ENCODE measurements around the gene ARHGAP31.

The ARHGAP31 gene

DNA sequence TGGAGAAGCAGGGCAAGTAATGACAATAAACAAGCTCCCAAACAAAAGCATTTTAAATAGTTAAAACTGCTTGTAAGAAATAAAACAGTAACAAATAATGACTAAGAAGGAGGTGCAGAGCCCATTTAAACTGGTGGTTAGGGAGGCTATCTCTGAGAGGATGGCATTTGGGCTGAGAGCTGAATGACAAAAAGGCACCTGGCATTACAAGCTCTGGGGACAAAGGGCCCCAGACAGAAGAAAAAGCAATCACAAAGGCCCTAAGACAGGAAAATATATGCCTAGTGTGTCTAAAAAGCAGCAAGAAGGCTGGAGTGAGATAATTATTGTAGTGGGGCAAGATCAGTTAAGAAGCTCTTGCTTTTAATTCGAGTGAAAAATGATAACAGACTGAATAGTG lies 159.6 kb downstream of the ARHGAP31 start:
- DNase-seq = no peak

DNA sequence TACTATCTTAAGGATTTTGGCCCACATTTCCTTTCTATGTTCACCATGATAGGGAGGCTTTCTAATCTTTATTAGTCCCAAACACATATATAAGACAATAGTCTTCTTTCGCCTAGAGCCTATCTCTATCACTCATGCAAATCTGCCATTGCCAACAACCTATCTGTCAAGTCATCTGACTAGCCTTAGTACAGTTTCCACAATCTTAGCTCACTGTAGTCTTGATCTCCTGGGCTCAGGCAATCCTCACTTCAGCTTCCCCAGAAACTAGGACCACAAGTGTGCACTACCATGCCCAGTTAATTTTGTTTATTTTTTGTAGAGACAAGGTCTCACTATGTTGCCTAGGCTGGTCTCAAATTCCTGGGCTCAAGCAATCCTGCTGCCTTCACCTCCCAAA lies 162.3 kb downstream of the ARHGAP31 start:
- DNase-seq = no peak

DNA sequence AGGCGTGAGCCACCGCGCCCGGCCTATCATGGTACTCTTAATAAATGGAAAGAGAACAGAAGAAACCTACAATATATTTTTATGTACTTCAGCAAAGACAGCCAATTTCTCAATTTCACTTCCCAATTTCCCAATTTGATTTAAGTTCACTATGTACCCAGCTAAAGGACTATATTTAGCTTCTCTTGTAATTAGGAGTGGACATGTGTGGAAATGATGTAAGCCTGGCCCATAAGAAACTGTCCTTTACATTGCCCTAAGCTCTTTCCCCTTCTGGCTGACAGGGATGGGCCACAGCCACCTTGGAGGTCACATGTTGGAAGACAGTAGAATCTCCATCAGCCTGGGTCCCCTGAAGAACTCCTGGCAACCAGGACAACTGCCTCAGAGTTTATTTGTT lies 163.1 kb downstream of the ARHGAP31 start:
- no peak for DNase-seq

DNA sequence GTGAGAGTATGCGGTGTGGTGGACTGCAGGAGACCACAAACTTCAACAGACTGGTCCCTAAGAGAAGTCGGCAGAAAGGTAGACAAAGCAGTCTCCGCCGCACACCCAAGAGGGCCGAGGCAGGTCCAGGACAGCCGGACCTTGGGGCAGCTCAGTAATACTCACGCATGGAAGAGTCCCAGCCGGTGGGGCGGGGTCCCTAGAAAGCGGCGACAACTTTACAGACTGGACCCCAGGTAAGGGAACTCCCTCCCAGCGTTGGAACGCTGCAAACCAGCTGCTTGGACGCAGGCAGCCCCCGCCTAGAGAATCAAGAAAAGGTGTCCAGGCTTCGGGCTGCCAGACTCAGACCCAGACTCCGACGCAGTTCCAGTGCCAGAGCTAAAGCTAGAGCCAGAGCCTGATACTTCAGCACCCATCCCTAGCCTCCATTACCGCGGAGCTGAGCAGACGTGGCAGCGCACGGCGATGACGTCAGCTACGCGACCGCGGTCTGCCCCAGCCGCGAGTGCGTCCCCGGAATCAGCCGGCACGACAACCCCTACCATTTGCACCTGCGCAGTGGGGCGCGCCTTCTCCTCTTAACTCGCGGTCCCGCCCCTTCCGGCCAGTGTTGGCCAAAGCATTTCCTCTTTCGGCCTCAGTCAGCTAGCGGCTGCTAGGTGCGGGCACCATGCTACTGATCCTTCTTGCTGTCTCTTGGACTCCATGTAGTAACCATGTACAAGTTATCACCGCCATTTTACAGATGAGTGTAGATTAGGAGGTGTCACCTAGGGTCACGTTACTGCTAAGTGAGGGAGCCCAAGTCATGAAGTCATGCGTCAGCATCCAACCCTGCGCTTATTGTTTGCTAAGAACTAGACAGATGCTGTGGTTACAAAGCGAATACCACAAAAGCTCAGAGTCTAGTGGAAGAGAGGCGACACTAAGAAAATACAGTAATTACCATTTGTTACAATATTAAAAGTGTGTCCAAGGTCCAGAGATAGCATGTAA lies 169.3 kb downstream of the ARHGAP31 start, which contains the start of gene TMEM39A:
Gene TMEM39A, minus strand, starts transcription at position 445 of the 999 bp plus-strand sequence. CDS start 1,541 bp downstream, outside the sequence.
- peak; percentile 100 for DNase-seq

DNA sequence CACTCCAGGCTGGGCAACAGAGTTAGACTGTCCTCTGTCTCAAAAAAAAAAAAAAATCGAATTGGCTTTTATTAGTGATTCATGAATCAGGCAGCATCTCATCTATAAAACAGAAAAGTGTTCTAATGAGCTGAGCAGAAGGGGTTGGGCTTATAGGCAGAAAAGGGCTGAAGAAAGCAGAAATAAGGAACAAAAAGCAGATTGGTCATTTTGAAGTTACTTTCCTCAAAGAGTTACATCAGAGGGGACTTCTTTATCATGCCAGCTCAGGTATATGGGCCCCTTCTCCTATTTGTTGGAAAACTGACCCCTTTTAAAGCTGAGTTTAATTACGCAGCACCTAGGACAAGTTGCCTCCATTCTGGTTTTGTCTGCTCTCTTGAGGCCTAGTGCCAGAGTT lies 173.9 kb downstream of the ARHGAP31 start:
- peak; percentile 53 for DNase-seq

DNA sequence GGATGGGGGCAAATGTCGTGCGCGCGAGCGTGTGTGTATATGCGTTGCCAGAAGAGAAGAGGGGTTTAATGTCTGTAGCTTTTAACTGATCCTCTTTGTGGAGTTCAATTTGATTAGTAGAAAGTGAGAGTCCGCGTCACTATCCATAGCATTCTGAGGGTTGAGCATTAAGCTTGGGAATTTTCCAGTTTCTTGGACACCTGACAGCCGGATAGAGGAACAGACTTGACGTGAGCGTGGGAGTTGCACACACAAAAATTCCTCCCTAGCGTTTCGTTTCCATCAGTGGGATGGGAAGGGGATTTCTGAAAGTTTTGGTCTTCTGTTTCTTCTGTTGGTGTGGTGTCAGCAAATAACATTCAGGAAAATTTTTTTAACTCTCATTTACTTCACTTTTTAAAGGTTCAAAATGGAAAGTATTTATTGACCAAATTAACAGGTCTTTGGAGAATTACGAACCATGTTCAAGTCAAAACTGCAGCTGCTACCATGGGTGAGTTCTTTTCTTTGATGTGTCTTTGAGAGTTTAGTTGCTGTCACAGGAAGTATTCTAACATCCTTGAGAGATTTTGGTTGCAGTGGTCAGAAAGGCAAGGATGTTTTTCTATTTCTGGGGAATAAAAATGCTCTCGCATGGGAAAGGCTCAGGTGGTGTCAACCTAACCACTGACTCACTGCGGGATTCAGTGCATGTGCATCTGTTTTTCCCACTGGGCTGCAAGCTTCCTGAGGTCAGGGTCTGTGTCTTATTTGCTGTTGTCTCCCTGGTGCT lies 175.4 kb downstream of the ARHGAP31 start:
- DNase-seq = peak; percentile 12
